WTC11 (cell line): Measurements from ENCODE around the gene CBX2. TPM values are rescaled to one million over a fixed set of nuclear protein-coding genes. Genes with fewer than 3 reads are reported as not detected.

Source experiments
- ATAC-seq: fragments of 200-7000 bp; cut with Tn5 transposase; 2 replicates; pipeline ENCODE4 v1.10.0; 2021; ENCODE audit warnings: mild to moderate bottlenecking, moderate library complexity
- CTCF ChIA-PET: fragments of 300-600 bp; sonication (Branson Sonifier 250); formaldehyde crosslinking; loops from one replicate; lab custom pipeline; 2021; ENCODE audit warnings: antibody characterized with exemption; lab: Charles Lee
- POLR2A ChIA-PET: fragments of 350-600 bp; sonication (Branson Sonifier 250); formaldehyde crosslinking; loops from one replicate; lab custom pipeline; 2021; ENCODE audit warnings: antibody characterized with exemption; lab: Charles Lee
- DNase-seq: peaks from one replicate; pipeline ENCODE4 v3.0.0; 2021; ENCODE audit warnings: low spot score
- H3K27ac Mint-ChIP-seq: 2 replicates; pipeline ENCODE4 v1.8.0; 2021; ENCODE audit warnings: mixed read lengths
- H3K27me3 Mint-ChIP-seq: 2 replicates; pipeline ENCODE4 v1.8.0; 2021; ENCODE audit warnings: low read depth, mild to moderate bottlenecking, moderate library complexity, mixed read lengths
- H3K36me3 Mint-ChIP-seq: 2 replicates; pipeline ENCODE4 v1.8.0; 2021; ENCODE audit warnings: mixed read lengths
- H3K4me1 Mint-ChIP-seq: 2 replicates; pipeline ENCODE4 v1.8.0; 2022; ENCODE audit warnings: mixed read lengths
- H3K4me3 Mint-ChIP-seq: 2 replicates; pipeline ENCODE4 v1.8.0; 2021; ENCODE audit warnings: mild to moderate bottlenecking, moderate library complexity, mixed read lengths
- H3K9me3 Mint-ChIP-seq: 2 replicates; pipeline ENCODE4 v1.8.0; 2021; ENCODE audit warnings: mixed read lengths
- ATF1 ChIP-seq: sonication (generic); formaldehyde crosslinking; IDR thresholded peaks from 2 replicates; pipeline ENCODE4 v1.8.1; 2023; ENCODE audit warnings: mild to moderate bottlenecking, moderate library complexity, missing genetic modification reagents
- EMX1 ChIP-seq: fragments of 250-450 bp; sonication (Bioruptor Pico); IDR thresholded peaks from 2 replicates; pipeline ENCODE4 v1.8.0; 2021; ENCODE audit warnings: mild to moderate bottlenecking
- FOXP1 ChIP-seq: sonication (generic); formaldehyde crosslinking; IDR thresholded peaks from 2 replicates; pipeline ENCODE4 v1.8.0; 2022; ENCODE audit warnings: missing genetic modification reagents, mild to moderate bottlenecking, moderate library complexity, borderline replicate concordance
- KAT7 ChIP-seq: sonication (generic); formaldehyde crosslinking; IDR thresholded peaks from 2 replicates; pipeline ENCODE4 v1.8.1; 2023; ENCODE audit warnings: missing genetic modification reagents, mild to moderate bottlenecking, borderline replicate concordance
- RELA ChIP-seq: sonication (generic); formaldehyde crosslinking; IDR thresholded peaks from 2 replicates; pipeline ENCODE4 v1.8.1; 2022; ENCODE audit warnings: missing genetic modification reagents, mild to moderate bottlenecking, borderline replicate concordance
- SOX15 ChIP-seq: fragments of 250-450 bp; sonication (Bioruptor Pico); IDR thresholded peaks from 2 replicates; pipeline ENCODE4 v1.9.0; 2021; ENCODE audit warnings: mild to moderate bottlenecking
- TCF7 ChIP-seq: sonication (generic); formaldehyde crosslinking; IDR thresholded peaks from 2 replicates; pipeline ENCODE4 v1.8.0; 2022; ENCODE audit warnings: mild to moderate bottlenecking, low read depth, missing genetic modification reagents, moderate library complexity
- TP53 ChIP-seq: sonication (generic); formaldehyde crosslinking; IDR thresholded peaks from 2 replicates; pipeline ENCODE4 v1.8.1; 2023; ENCODE audit warnings: mild to moderate bottlenecking, missing genetic modification reagents
- ZNF121 ChIP-seq: sonication (generic); formaldehyde crosslinking; IDR thresholded peaks from 2 replicates; pipeline ENCODE4 v1.8.0; 2023; ENCODE audit warnings: missing genetic modification reagents
- ZNF232 ChIP-seq: sonication (generic); formaldehyde crosslinking; IDR thresholded peaks from 2 replicates; pipeline ENCODE4 v1.8.0; 2022; ENCODE audit warnings: mild to moderate bottlenecking, missing genetic modification reagents
- ZNF317 ChIP-seq: sonication (generic); formaldehyde crosslinking; IDR thresholded peaks from 2 replicates; pipeline ENCODE4 v1.8.1; 2023; ENCODE audit warnings: low read depth, mild to moderate bottlenecking, moderate library complexity, missing genetic modification reagents, borderline replicate concordance
- ZNF396 ChIP-seq: fragments of 250-450 bp; sonication (Bioruptor Pico); IDR thresholded peaks from 2 replicates; pipeline ENCODE4 v1.8.0; 2021; ENCODE audit warnings: mild to moderate bottlenecking, moderate library complexity, borderline replicate concordance
- ZNF423 ChIP-seq: fragments of 250-450 bp; sonication (Bioruptor Pico); IDR thresholded peaks from 2 replicates; pipeline ENCODE4 v2.1.2; 2022; ENCODE audit warnings: mild to moderate bottlenecking, moderate library complexity
- total RNA-seq: library from RNA; stranded (reverse); gene quantifications from 3 replicates; pipeline ENCODE4 v1.2.3, GENCODE V29; 2021
- TF ChIP-seq, protein P1 (sequence below): sonication (generic); formaldehyde crosslinking; IDR thresholded peaks from 2 replicates; pipeline ENCODE4 v1.8.1; 2023; ENCODE audit warnings: mild to moderate bottlenecking, moderate library complexity, missing genetic modification reagents
- TF ChIP-seq, protein P2 (sequence below): sonication (generic); formaldehyde crosslinking; conservative IDR thresholded peaks from 2 replicates; pipeline ENCODE4 v1.8.1; 2023; ENCODE audit warnings: mild to moderate bottlenecking, low read depth, missing genetic modification reagents, moderate library complexity
- TF ChIP-seq, protein P3 (sequence below): sonication (generic); formaldehyde crosslinking; IDR thresholded peaks from 2 replicates; pipeline ENCODE4 v1.8.0; 2022; ENCODE audit warnings: mild to moderate bottlenecking, missing genetic modification reagents
- TF ChIP-seq, protein P4 (sequence below): sonication (generic); formaldehyde crosslinking; IDR thresholded peaks from 2 replicates; pipeline ENCODE4 v1.8.1; 2023; ENCODE audit warnings: mild to moderate bottlenecking, missing genetic modification reagents, borderline replicate concordance
- TF ChIP-seq, protein P5 (sequence below): sonication (generic); formaldehyde crosslinking; IDR thresholded peaks from 2 replicates; pipeline ENCODE4 v1.8.1; 2023; ENCODE audit warnings: mild to moderate bottlenecking, missing genetic modification reagents, moderate library complexity

Gene CBX2
- total RNA-seq, 1 experiment from 2014 or later: 85.5 TPM

DNA sequence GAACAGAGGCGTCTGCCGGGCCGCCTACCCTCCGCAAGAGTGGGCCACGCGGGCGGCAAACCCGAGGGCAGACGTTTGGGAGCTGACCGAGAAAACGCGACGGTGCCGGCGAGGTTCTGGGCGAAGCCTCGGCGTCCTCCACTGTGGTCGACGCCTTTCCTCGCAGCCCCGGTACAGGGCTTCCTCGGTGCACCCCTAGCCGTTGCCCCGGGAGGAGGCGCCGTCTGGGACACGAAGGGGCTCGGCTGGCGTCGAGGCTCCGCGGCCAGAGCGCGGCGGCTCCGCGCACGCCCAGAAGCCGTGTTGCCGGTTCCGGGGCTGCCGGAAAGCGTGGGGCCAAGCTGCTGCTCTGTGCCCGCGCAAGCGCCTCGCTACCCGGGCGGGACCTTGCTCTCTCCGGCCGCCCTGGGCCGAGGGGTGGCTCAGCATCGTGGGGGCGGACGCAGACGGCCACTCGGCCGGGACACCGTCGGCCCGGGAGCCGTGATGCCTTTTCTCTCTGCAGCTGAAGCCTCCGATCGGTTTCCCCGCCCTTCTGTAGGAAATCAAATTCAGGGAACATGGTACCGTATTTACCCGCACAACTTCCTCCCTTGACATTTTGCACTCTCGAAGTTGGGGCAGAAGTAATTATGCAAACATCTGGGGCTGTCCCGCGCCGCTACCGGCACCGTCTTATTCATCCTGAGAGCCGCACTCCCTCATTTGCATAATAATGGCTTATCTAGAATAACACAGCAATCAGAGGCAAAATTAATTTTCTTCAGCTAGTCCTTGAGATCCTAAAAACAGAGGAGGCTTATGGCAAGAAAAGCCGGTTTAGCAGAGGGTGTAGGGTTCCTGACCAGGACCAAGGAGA is 26.3 kb downstream of the CBX2 start (continued):
- TF ChIP-seq, protein P1, sequence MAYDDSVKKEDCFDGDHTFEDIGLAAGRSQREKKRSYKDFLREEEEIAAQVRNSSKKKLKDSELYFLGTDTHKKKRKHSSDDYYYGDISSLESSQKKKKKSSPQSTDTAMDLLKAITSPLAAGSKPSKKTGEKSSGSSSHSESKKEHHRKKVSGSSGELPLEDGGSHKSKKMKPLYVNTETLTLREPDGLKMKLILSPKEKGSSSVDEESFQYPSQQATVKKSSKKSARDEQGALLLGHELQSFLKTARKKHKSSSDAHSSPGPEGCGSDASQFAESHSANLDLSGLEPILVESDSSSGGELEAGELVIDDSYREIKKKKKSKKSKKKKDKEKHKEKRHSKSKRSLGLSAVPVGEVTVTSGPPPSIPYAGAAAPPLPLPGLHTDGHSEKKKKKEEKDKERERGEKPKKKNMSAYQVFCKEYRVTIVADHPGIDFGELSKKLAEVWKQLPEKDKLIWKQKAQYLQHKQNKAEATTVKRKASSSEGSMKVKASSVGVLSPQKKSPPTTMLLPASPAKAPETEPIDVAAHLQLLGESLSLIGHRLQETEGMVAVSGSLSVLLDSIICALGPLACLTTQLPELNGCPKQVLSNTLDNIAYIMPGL (CRISPR knock-in tag): no peak
- TF ChIP-seq, protein P2, sequence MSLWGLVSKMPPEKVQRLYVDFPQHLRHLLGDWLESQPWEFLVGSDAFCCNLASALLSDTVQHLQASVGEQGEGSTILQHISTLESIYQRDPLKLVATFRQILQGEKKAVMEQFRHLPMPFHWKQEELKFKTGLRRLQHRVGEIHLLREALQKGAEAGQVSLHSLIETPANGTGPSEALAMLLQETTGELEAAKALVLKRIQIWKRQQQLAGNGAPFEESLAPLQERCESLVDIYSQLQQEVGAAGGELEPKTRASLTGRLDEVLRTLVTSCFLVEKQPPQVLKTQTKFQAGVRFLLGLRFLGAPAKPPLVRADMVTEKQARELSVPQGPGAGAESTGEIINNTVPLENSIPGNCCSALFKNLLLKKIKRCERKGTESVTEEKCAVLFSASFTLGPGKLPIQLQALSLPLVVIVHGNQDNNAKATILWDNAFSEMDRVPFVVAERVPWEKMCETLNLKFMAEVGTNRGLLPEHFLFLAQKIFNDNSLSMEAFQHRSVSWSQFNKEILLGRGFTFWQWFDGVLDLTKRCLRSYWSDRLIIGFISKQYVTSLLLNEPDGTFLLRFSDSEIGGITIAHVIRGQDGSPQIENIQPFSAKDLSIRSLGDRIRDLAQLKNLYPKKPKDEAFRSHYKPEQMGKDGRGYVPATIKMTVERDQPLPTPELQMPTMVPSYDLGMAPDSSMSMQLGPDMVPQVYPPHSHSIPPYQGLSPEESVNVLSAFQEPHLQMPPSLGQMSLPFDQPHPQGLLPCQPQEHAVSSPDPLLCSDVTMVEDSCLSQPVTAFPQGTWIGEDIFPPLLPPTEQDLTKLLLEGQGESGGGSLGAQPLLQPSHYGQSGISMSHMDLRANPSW (CRISPR knock-in tag): no peak
- TF ChIP-seq TCF7 (no peak), SOX15 (no peak), ZNF423 (CRISPR knock-in tag) (no peak)
- TF ChIP-seq, protein P3, sequence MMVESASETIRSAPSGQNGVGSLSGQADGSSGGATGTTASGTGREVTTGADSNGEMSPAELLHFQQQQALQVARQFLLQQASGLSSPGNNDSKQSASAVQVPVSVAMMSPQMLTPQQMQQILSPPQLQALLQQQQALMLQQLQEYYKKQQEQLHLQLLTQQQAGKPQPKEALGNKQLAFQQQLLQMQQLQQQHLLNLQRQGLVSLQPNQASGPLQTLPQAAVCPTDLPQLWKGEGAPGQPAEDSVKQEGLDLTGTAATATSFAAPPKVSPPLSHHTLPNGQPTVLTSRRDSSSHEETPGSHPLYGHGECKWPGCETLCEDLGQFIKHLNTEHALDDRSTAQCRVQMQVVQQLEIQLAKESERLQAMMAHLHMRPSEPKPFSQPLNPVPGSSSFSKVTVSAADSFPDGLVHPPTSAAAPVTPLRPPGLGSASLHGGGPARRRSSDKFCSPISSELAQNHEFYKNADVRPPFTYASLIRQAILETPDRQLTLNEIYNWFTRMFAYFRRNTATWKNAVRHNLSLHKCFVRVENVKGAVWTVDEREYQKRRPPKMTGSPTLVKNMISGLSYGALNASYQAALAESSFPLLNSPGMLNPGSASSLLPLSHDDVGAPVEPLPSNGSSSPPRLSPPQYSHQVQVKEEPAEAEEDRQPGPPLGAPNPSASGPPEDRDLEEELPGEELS (CRISPR knock-in tag): peak; percentile 15; the same call in 1 of the 2 replicates
- TF ChIP-seq, protein P4, sequence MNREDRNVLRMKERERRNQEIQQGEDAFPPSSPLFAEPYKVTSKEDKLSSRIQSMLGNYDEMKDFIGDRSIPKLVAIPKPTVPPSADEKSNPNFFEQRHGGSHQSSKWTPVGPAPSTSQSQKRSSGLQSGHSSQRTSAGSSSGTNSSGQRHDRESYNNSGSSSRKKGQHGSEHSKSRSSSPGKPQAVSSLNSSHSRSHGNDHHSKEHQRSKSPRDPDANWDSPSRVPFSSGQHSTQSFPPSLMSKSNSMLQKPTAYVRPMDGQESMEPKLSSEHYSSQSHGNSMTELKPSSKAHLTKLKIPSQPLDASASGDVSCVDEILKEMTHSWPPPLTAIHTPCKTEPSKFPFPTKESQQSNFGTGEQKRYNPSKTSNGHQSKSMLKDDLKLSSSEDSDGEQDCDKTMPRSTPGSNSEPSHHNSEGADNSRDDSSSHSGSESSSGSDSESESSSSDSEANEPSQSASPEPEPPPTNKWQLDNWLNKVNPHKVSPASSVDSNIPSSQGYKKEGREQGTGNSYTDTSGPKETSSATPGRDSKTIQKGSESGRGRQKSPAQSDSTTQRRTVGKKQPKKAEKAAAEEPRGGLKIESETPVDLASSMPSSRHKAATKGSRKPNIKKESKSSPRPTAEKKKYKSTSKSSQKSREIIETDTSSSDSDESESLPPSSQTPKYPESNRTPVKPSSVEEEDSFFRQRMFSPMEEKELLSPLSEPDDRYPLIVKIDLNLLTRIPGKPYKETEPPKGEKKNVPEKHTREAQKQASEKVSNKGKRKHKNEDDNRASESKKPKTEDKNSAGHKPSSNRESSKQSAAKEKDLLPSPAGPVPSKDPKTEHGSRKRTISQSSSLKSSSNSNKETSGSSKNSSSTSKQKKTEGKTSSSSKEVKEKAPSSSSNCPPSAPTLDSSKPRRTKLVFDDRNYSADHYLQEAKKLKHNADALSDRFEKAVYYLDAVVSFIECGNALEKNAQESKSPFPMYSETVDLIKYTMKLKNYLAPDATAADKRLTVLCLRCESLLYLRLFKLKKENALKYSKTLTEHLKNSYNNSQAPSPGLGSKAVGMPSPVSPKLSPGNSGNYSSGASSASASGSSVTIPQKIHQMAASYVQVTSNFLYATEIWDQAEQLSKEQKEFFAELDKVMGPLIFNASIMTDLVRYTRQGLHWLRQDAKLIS (CRISPR knock-in tag): no peak

DNA sequence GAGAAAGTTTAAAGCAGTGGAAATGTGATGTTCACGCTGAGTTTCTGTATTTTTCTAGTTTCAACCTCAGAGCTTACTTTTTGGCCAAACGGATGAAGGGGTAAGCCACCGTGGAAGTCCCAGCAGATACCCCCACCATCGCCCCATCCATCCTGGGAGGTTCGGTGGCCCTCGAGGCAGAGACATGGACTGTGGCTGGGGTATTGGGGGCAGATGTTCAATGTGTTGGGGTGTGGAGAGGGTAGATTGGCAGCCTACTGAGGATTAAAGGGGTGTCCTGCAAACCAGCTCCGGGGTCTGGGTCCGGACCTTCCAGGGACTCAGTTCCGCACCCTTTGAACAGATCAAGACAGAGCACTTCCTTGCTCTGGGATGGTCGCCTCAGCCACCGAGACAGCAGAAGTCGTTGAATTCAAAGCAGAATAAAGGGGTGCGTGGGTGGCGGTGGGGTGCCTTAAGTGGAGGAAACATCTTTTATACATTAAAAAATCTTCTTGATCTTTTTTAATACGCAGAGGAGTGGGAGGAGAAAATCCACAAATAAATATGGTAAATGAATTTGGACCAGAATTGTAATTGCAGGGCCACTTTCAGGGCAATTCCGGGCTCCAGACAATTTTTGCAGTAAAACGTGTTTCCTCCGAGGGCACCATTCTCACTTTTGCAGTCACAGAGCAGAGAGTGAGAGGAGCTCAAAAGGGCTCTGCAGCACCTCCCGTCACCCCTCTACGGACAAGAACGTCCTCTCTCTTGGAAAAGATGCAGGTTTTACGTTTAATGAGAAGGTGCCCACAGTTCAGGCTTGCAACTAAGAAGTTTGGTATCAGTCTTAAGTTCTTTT is 27.1 kb downstream of the CBX2 start:
- ChIA-PET POLR2A (interaction anchor here (2.9 kb wide), 1 partner anchor 31 kb away, joined by 11 read pairs; no protein-coding TSS in a partner anchor), CTCF (interaction anchor here (0.6 to 20.8 kb wide), 12 partner anchors 7 to 951 kb away, joined by 3 to 464 read pairs (median 5); partner anchors contain the start of gene CBX4)
- DNase-seq: no peak
- Mint-ChIP-seq H3K27me3 (peaks cover 98% of the 10 kb centered on the region), H3K36me3 (no peaks in the 10 kb centered on the region), H3K4me1 (peaks cover 55% of the 10 kb centered on the region), H3K27ac (no peak overlapping the region), H3K9me3 (no peaks in the 10 kb centered on the region), H3K4me3 (peak overlapping the region; percentile 53; the same call in 1 of the 2 replicates)
- no peak for TF ChIP-seq ATF1 (CRISPR knock-in tag)
- no peak for TF ChIP-seq ZNF317
- TF ChIP-seq RELA (CRISPR knock-in tag): no peak
- TF ChIP-seq EMX1 (CRISPR knock-in tag): no peak
- TF ChIP-seq ZNF232 (CRISPR knock-in tag): no peak
- TF ChIP-seq, protein P5, sequence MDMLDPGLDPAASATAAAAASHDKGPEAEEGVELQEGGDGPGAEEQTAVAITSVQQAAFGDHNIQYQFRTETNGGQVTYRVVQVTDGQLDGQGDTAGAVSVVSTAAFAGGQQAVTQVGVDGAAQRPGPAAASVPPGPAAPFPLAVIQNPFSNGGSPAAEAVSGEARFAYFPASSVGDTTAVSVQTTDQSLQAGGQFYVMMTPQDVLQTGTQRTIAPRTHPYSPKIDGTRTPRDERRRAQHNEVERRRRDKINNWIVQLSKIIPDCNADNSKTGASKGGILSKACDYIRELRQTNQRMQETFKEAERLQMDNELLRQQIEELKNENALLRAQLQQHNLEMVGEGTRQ (CRISPR knock-in tag): no peak
- TF ChIP-seq ZNF396 (CRISPR knock-in tag): no peak
- no peak for TF ChIP-seq TP53 (CRISPR knock-in tag)
- TF ChIP-seq ZNF121 (CRISPR knock-in tag): no peak
- no peak for TF ChIP-seq KAT7 (CRISPR knock-in tag)
- TF ChIP-seq FOXP1 (CRISPR knock-in tag): no peak
- no peak for ATAC-seq
